Keratinocyte (primary cell): ENCODE data around the gene PTPRN2. TPM values are rescaled to one million over a fixed set of nuclear protein-coding genes. Genes with fewer than 3 reads are reported as not detected.

ENCODE experiments used
- DNase-seq: peaks from one replicate; pipeline ENCODE4 v3.0.0-alpha.2; 2011; ENCODE audit warnings: low read depth, missing footprints, low spot score
- FAIRE-seq: peaks from 2 replicates; lab custom pipeline; 2011; peaks lifted over from hg19 to GRCh38; lab: Jason Lieb, UNC
- H2AFZ ChIP-seq: 2 replicates; pipeline ENCODE4 v1.6.0; 2012; ENCODE audit warnings: low read length, control low read depth, inconsistent platforms; ENCODE audit not compliant: control insufficient read depth
- H3K27ac ChIP-seq: 2 replicates; pipeline ENCODE4 v1.5.1; 2011; ENCODE audit warnings: low read length; ENCODE audit not compliant: control insufficient read depth, insufficient read depth
- H3K27me3 ChIP-seq: 3 replicates; pipeline ENCODE4 v1.6.0; 2011; ENCODE audit warnings: low read length; ENCODE audit not compliant: control insufficient read depth, insufficient read depth; ENCODE audit errors: extremely low read depth
- H3K36me3 ChIP-seq, 2 experiments: 2 replicates in 1 of 2; 3 replicates in 1 of 2; pipeline ENCODE4 v1.5.1; 2011; ENCODE audit warnings: low read length in 2 of 2, mild to moderate bottlenecking in 1 of 2; ENCODE audit not compliant: control insufficient read depth in 2 of 2, insufficient read depth in 2 of 2; ENCODE audit errors: extremely low read depth in 1 of 2
- H3K4me1 ChIP-seq: 3 replicates; pipeline ENCODE4 v1.5.1; 2011; ENCODE audit warnings: low read length; ENCODE audit not compliant: control insufficient read depth, insufficient read depth; ENCODE audit errors: extremely low read depth
- H3K4me2 ChIP-seq: 3 replicates; pipeline ENCODE4 v1.6.0; 2011; ENCODE audit warnings: low read depth, low read length; ENCODE audit not compliant: control insufficient read depth, insufficient read depth; ENCODE audit errors: extremely low read depth
- H3K4me3 ChIP-seq, 3 experiments: fragments of 200-600 bp in 1 of 3; sonication (generic) in 1 of 3; 2 replicates in 2 of 3; 3 replicates in 1 of 3; pipeline ENCODE4 v1.5.1; 2011 to 2016; ENCODE audit warnings: low read length in 3 of 3, mild to moderate bottlenecking in 3 of 3, control low read depth in 2 of 3, inconsistent platforms in 1 of 3, low read depth in 1 of 3, mixed read lengths in 1 of 3, mixed run types in 1 of 3, moderate library complexity in 1 of 3; ENCODE audit not compliant: control insufficient read depth in 2 of 3, insufficient read depth in 2 of 3; ENCODE audit errors: extremely low read depth in 1 of 3
- H3K79me2 ChIP-seq: 2 replicates; pipeline ENCODE4 v1.6.0; 2012; ENCODE audit warnings: low read length; ENCODE audit not compliant: control insufficient read depth, insufficient read depth
- H3K9ac ChIP-seq: 3 replicates; pipeline ENCODE4 v1.6.0; 2011; ENCODE audit warnings: low read length; ENCODE audit not compliant: control insufficient read depth, insufficient read depth; ENCODE audit errors: extremely low read depth
- H3K9me1 ChIP-seq: 3 replicates; pipeline ENCODE4 v1.6.0; 2011; ENCODE audit warnings: low read length; ENCODE audit not compliant: control insufficient read depth, insufficient read depth; ENCODE audit errors: extremely low read depth
- H3K9me3 ChIP-seq: 2 replicates; pipeline ENCODE4 v1.5.1; 2012; ENCODE audit warnings: low read depth, low read length; ENCODE audit not compliant: control insufficient read depth
- H4K20me1 ChIP-seq: 3 replicates; pipeline ENCODE4 v1.6.0; 2011; ENCODE audit warnings: low read length; ENCODE audit not compliant: control insufficient read depth, insufficient read depth; ENCODE audit errors: extremely low read depth
- CTCF ChIP-seq, 3 experiments: IDR thresholded peaks in 1 of 3; conservative IDR thresholded peaks in 1 of 3; optimal IDR thresholded peaks in 1 of 3; 2 replicates in 2 of 3; 3 replicates in 1 of 3; pipeline versions ENCODE3 to v1.5.1; 2011; ENCODE audit warnings: low read length in 3 of 3, mild to moderate bottlenecking in 3 of 3, moderate library complexity in 2 of 3, control low read depth in 1 of 3, inconsistent platforms in 1 of 3; ENCODE audit not compliant: insufficient read depth in 2 of 3; ENCODE audit errors: extremely low read depth in 1 of 3
- EZH2 ChIP-seq: IDR thresholded peaks from one replicate; pipeline ENCODE4 v1.6.1; 2012; ENCODE audit warnings: inconsistent platforms, mild to moderate bottlenecking, low read length, moderate library complexity
- dilution Hi-C: fragments of 300-500 bp; cut with MboI; formaldehyde crosslinking; loops from one replicate; pipeline ENCODE4 v1.7.0; 2020; ENCODE audit warnings: low sequenced_read_pairs; ENCODE audit not compliant: extremely low pct_ligation_motif_present
- polyA plus RNA-seq, 5 experiments: library from polyadenylated mRNA; depleted of rRNA in 3 of 5; stranded (reverse) in 3 of 5; stranded (forward) in 1 of 5; unstranded in 1 of 5; fragments of >200 nt; gene quantifications; 1 replicate in 1 of 5; 2 replicates in 3 of 5; 3 replicates in 1 of 5; pipeline versions ENCODE4 v1.2.1 to v1.2.3, GENCODE V29; 2011 to 2012; ENCODE audit warnings: missing spikeins in 2 of 5, low read depth in 1 of 5, low replicate concordance in 1 of 5

The PTPRN2 gene
- polyA plus RNA-seq, 1 donor (not counting 4 experiments of a cell fraction or from before 2014, with no cell fraction given): not detected

GRCh38 chr7:157495177-157495553 lies 1092.5 kb downstream of the PTPRN2 start:
- dilution Hi-C loops: no loop called here
- no peak for TF ChIP-seq CTCF (optimal IDR thresholded peaks at IDR 0.05 in 1 of 3, IDR thresholded peaks at IDR 0.05 in 1 of 3, conservative IDR thresholded peaks at IDR 0.05 in 1 of 3; ENCODE audit: extremely low read depth in 1 of 3, insufficient read depth in 2 of 3, low read length in 3 of 3)
- no peak for TF ChIP-seq EZH2
- FAIRE-seq: no peak
- DNase-seq: no peak
- no peak overlapping the region for H3K4me3 ChIP-seq
- peaks cover 2% of the 10 kb centered on the region for H3K9me3 ChIP-seq
- no peaks in the 10 kb centered on the region for H3K4me1 ChIP-seq
- no peaks in the 10 kb centered on the region for H3K27me3 ChIP-seq
- no peak overlapping the region for H3K27ac ChIP-seq
- H4K20me1 ChIP-seq: no peaks in the 10 kb centered on the region
- no peak overlapping the region for H3K9ac ChIP-seq
- H2AFZ ChIP-seq: no peak overlapping the region
- H3K9me1 ChIP-seq: no peaks in the 10 kb centered on the region
- H3K79me2 ChIP-seq: no peaks in the 10 kb centered on the region
- no peaks in the 10 kb centered on the region for H3K36me3 ChIP-seq
- H3K4me2 ChIP-seq: no peak overlapping the region

GRCh38 chr7:157494506-157495176 lies 1093.0 kb downstream of the PTPRN2 start:
- no peaks in the 10 kb centered on the region for H3K27me3 ChIP-seq

More at GRCh38 chr7:157494506-157495176, 1093.0 kb downstream of the PTPRN2 start:
- dilution Hi-C loops: no loop called here
- TF ChIP-seq CTCF (optimal IDR thresholded peaks at IDR 0.05 in 1 of 3, IDR thresholded peaks at IDR 0.05 in 1 of 3, conservative IDR thresholded peaks at IDR 0.05 in 1 of 3; ENCODE audit: extremely low read depth in 1 of 3, insufficient read depth in 2 of 3, low read length in 3 of 3): no peak
- TF ChIP-seq EZH2: no peak
- H3K27ac ChIP-seq: no peak overlapping the region
- H3K4me3 ChIP-seq: no peak overlapping the region
- peaks cover 2% of the 10 kb centered on the region for H3K9me3 ChIP-seq
- H3K4me1 ChIP-seq: no peaks in the 10 kb centered on the region
- H3K79me2 ChIP-seq: no peaks in the 10 kb centered on the region
- H3K4me2 ChIP-seq: no peak overlapping the region
- H3K36me3 ChIP-seq: no peaks in the 10 kb centered on the region
- no peaks in the 10 kb centered on the region for H3K9me1 ChIP-seq
- H4K20me1 ChIP-seq: no peaks in the 10 kb centered on the region
- FAIRE-seq (no peak), DNase-seq (no peak)
- H3K9ac ChIP-seq: no peak overlapping the region
- no peak overlapping the region for H2AFZ ChIP-seq
